ENCODE measurements around the gene PDE6C.

- TF ChIP-seq CTCF (IDR thresholded peaks at IDR 0.05) (no peak), POLR2A (IDR thresholded peaks at IDR 0.05) (no peak)
Measured at GRCh38 chr10:93667795-93668194, 55.5 kb downstream of the PDE6C start.
